Type B pancreatic cell (in vitro differentiated cells): ENCODE results near the gene MS4A2. TPM values are rescaled to one million over a fixed set of nuclear protein-coding genes. Genes with fewer than 3 reads are reported as not detected.
"Not testable (repeated sequence)": the region's sequence is repeated elsewhere in the genome, so short reads cannot be mapped to it uniquely, and the experiment has no call there.

Source experiments
- DNase-seq: peaks from one replicate; pipeline ENCODE4 v3.0.0; 2021; ENCODE audit warnings: mixed read lengths; ENCODE audit not compliant: unreplicated experiment; ENCODE audit errors: extremely low spot score
- H3K27ac Mint-ChIP-seq: 2 replicates; pipeline ENCODE4 v1.8.0; 2021; ENCODE audit warnings: mild to moderate bottlenecking, mixed read lengths
- H3K27me3 Mint-ChIP-seq: 2 replicates; pipeline ENCODE4 v1.8.0; 2021; ENCODE audit warnings: mixed read lengths
- H3K36me3 Mint-ChIP-seq: 2 replicates; pipeline ENCODE4 v1.8.0; 2021; ENCODE audit warnings: mixed read lengths
- H3K4me1 Mint-ChIP-seq: one replicate; pipeline ENCODE4 v1.8.0; 2021; ENCODE audit warnings: mixed read lengths; ENCODE audit not compliant: unreplicated experiment
- H3K4me3 Mint-ChIP-seq: 2 replicates; pipeline ENCODE4 v1.8.0; 2021; ENCODE audit warnings: mild to moderate bottlenecking, mixed read lengths
- H3K9me3 Mint-ChIP-seq: 2 replicates; pipeline ENCODE4 v1.8.0; 2021; ENCODE audit warnings: mixed read lengths
- CTCF ChIP-seq: fragments of 200-600 bp; sonication (generic); conservative IDR thresholded peaks from 2 replicates; pipeline ENCODE4 v1.5.0; 2021; ENCODE audit warnings: antibody characterized with exemption, mild to moderate bottlenecking
- total RNA-seq: library from RNA; stranded (reverse); gene quantifications from 2 replicates; pipeline ENCODE4 v1.2.1, GENCODE V29; 2021; ENCODE audit warnings: low replicate concordance

The MS4A2 gene
- total RNA-seq, 1 donor from 2014 or later: not detected

GRCh38 chr11:60095477-60096120 lies 7.1 kb downstream of the MS4A2 start:
- Mint-ChIP-seq H3K27ac (no peak overlapping the region), H3K9me3 (no peaks in the 10 kb centered on the region), H3K36me3 (no peaks in the 10 kb centered on the region)

GRCh38 chr11:60097189-60097588 lies 8.7 kb downstream of the MS4A2 start:
- Mint-ChIP-seq H3K36me3 (no peaks in the 10 kb centered on the region), H3K9me3 (no peaks in the 10 kb centered on the region), H3K4me1 (no peaks in the 10 kb centered on the region), H3K4me3 (no peak overlapping the region), H3K27ac (no peak overlapping the region), H3K27me3 (no peaks in the 10 kb centered on the region)
- TF ChIP-seq CTCF: no peak
- DNase-seq: no peak

More at GRCh38 chr11:60095477-60096120, 7.1 kb downstream of the MS4A2 start:
- H3K27me3 Mint-ChIP-seq: no peaks in the 10 kb centered on the region
- H3K4me3 Mint-ChIP-seq: no peak overlapping the region
- TF ChIP-seq CTCF: no peak
- H3K4me1 Mint-ChIP-seq: no peaks in the 10 kb centered on the region
- no peak for DNase-seq

GRCh38 chr11:60098508-60098907 lies 10.0 kb downstream of the MS4A2 start:
- TF ChIP-seq CTCF: no peak
- no peak overlapping the region for H3K4me3 Mint-ChIP-seq
- H3K4me1 Mint-ChIP-seq: no peaks in the 10 kb centered on the region
- no peak overlapping the region for H3K27ac Mint-ChIP-seq
- no peaks in the 10 kb centered on the region for H3K27me3 Mint-ChIP-seq
- no peak for DNase-seq
- H3K9me3 Mint-ChIP-seq: no peaks in the 10 kb centered on the region
- no peaks in the 10 kb centered on the region for H3K36me3 Mint-ChIP-seq

GRCh38 chr11:60100516-60100915 lies 12.1 kb downstream of the MS4A2 start:
- no peak for TF ChIP-seq CTCF
- Mint-ChIP-seq H3K9me3 (no peaks in the 10 kb centered on the region), H3K27me3 (no peaks in the 10 kb centered on the region), H3K4me3 (no peak overlapping the region), H3K27ac (no peak overlapping the region), H3K36me3 (no peaks in the 10 kb centered on the region), H3K4me1 (no peaks in the 10 kb centered on the region)
- DNase-seq: no peak

GRCh38 chr11:60101368-60101767 lies 12.9 kb downstream of the MS4A2 start:
- H3K27me3 Mint-ChIP-seq, H3K36me3 Mint-ChIP-seq: not testable (repeated sequence)

GRCh38 chr11:60104471-60105115 lies 16.1 kb downstream of the MS4A2 start:
- not testable (repeated sequence) for H3K4me1 Mint-ChIP-seq, H3K9me3 Mint-ChIP-seq, H3K27ac Mint-ChIP-seq, H3K4me3 Mint-ChIP-seq, H3K36me3 Mint-ChIP-seq, DNase-seq, H3K27me3 Mint-ChIP-seq

More at GRCh38 chr11:60101368-60101767, 12.9 kb downstream of the MS4A2 start:
- not testable (repeated sequence) for H3K27ac Mint-ChIP-seq, DNase-seq, H3K4me3 Mint-ChIP-seq, H3K4me1 Mint-ChIP-seq, H3K9me3 Mint-ChIP-seq

GRCh38 chr11:60108631-60109030 lies 20.2 kb downstream of the MS4A2 start:
- not testable (repeated sequence) for DNase-seq, H3K27me3 Mint-ChIP-seq, H3K4me1 Mint-ChIP-seq, H3K9me3 Mint-ChIP-seq, H3K4me3 Mint-ChIP-seq, H3K36me3 Mint-ChIP-seq, H3K27ac Mint-ChIP-seq
